SK-N-SH (cell line): Measurements from ENCODE around the gene RAD51B. TPM values are rescaled to one million over a fixed set of nuclear protein-coding genes. Genes with fewer than 3 reads are reported as not detected.

Experiments
- CTCF ChIA-PET: fragments of 300-600, 350-600 bp; formaldehyde crosslinking; extraction: SDS; loops from one replicate; lab custom pipeline; 2021; lab: Yijun Ruan, JAX
- POLR2A ChIA-PET: fragments of 350-600 bp; sonication (Branson Sonifier 250); formaldehyde crosslinking; extraction: SDS; loops from one replicate; lab custom pipeline; 2020; ENCODE audit warnings: antibody characterized with exemption, inconsistent platforms; lab: Yijun Ruan, JAX
- DNase-seq: peaks from one replicate; pipeline ENCODE4 v3.0.0; 2012
- H2AFZ ChIP-seq: fragments of 200-600 bp; sonication (generic); 2 replicates; pipeline ENCODE4 v1.8.1; 2016; ENCODE audit warnings: antibody characterized with exemption, mild to moderate bottlenecking, low read depth
- H3F3A ChIP-seq: fragments of 200-600 bp; sonication (generic); replicated peaks from 2 replicates; pipeline ENCODE3; 2016; ENCODE audit warnings: antibody characterized with exemption, mild to moderate bottlenecking; ENCODE audit not compliant: insufficient read depth
- H3K27ac ChIP-seq, 2 experiments: fragments of 200-500 bp in 1 of 2; fragments of 200-600 bp in 1 of 2; sonication (Bioruptor generic) in 1 of 2; sonication (generic), shearing (Covaris generic) in 1 of 2; 2 replicates each; pipeline versions ENCODE4 v1.5.1 to v1.6.1; 2014 to 2016; ENCODE audit warnings: low read depth in 2 of 2, inconsistent platforms in 1 of 2, low read length in 1 of 2, mild to moderate bottlenecking in 1 of 2, mixed read lengths in 1 of 2
- H3K27me3 ChIP-seq: fragments of 200-600 bp; sonication (generic), shearing (Covaris generic); 2 replicates; pipeline ENCODE4 v1.6.1; 2016; ENCODE audit warnings: mixed run types; ENCODE audit not compliant: insufficient read depth
- H3K36me3 ChIP-seq, 2 experiments: fragments of 200-500 bp in 1 of 2; fragments of 200-600 bp in 1 of 2; sonication (Bioruptor generic) in 1 of 2; sonication (generic) in 1 of 2; replicated peaks in 1 of 2; 2 replicates each; pipeline versions ENCODE3 to v1.5.1; 2014 to 2016; ENCODE audit warnings: low read length in 1 of 2, mild to moderate bottlenecking in 1 of 2; ENCODE audit not compliant: insufficient read depth in 2 of 2, control insufficient read depth in 1 of 2
- H3K4me1 ChIP-seq, 2 experiments: fragments of 200-500 bp in 1 of 2; fragments of 200-600 bp in 1 of 2; sonication (Bioruptor generic) in 1 of 2; sonication (generic), shearing (Covaris generic) in 1 of 2; 2 replicates each; pipeline versions ENCODE4 v1.5.1 to v1.6.1; 2014 to 2016; ENCODE audit warnings: low read depth in 1 of 2, low read length in 1 of 2, mixed run types in 1 of 2; ENCODE audit not compliant: insufficient read depth in 2 of 2, control insufficient read depth in 1 of 2
- H3K4me2 ChIP-seq: fragments of 200-600 bp; sonication (generic), shearing (Covaris generic); 2 replicates; pipeline ENCODE4 v1.6.1; 2017; ENCODE audit warnings: mixed run types
- H3K4me3 ChIP-seq, 2 experiments: fragments of 200-500 bp in 1 of 2; fragments of 200-600 bp in 1 of 2; sonication (Bioruptor generic) in 1 of 2; sonication (generic), shearing (Covaris generic) in 1 of 2; 2 replicates each; pipeline versions ENCODE4 v1.5.1 to v1.8.1; 2014 to 2016; ENCODE audit warnings: low read depth in 2 of 2, inconsistent platforms in 1 of 2, low read length in 1 of 2, mild to moderate bottlenecking in 1 of 2, mixed read lengths in 1 of 2, moderate library complexity in 1 of 2
- H3K79me2 ChIP-seq: fragments of 200-600 bp; sonication (generic); 2 replicates; pipeline ENCODE4 v1.8.1; 2017; ENCODE audit warnings: mild to moderate bottlenecking; ENCODE audit not compliant: insufficient read depth
- H3K9ac ChIP-seq: fragments of 200-600 bp; sonication (generic); 2 replicates; pipeline ENCODE4 v1.6.1; 2017; ENCODE audit warnings: mixed run types
- H3K9me2 ChIP-seq: fragments of 200-600 bp; sonication (generic); 2 replicates; pipeline ENCODE4 v1.6.1; 2017; ENCODE audit warnings: mixed run types
- H3K9me3 ChIP-seq: fragments of 200-600 bp; sonication (generic); 2 replicates; pipeline ENCODE4 v1.6.1; 2017; ENCODE audit warnings: mixed run types, mild to moderate bottlenecking, moderate library complexity
- H4K20me1 ChIP-seq: fragments of 200-600 bp; sonication (generic); 2 replicates; pipeline ENCODE4 v1.6.1; 2017; ENCODE audit warnings: mild to moderate bottlenecking, mixed run types; ENCODE audit not compliant: insufficient read depth
- ELF1 ChIP-seq: IDR thresholded peaks from 2 replicates; pipeline ENCODE4 v1.4.0; 2012
- FOXJ3 ChIP-seq: sonication (generic); formaldehyde crosslinking; IDR thresholded peaks from 2 replicates; pipeline ENCODE4 v1.5.1; 2020; ENCODE audit warnings: mild to moderate bottlenecking, missing genetic modification reagents
- FOXM1 ChIP-seq: IDR thresholded peaks from 2 replicates; pipeline ENCODE4 v1.4.0; 2012; ENCODE audit warnings: low read depth, mild to moderate bottlenecking
- JUND ChIP-seq: IDR thresholded peaks from 2 replicates; pipeline ENCODE4 v1.4.0; 2012
- NRF1 ChIP-seq: IDR thresholded peaks from 2 replicates; pipeline ENCODE4 v1.6.1; 2012; ENCODE audit warnings: low read depth, mild to moderate bottlenecking, low read length
- PBX3 ChIP-seq: IDR thresholded peaks from 2 replicates; pipeline ENCODE4; 2012
- RCOR1 ChIP-seq: fragments of 150-350 bp; IDR thresholded peaks from 2 replicates; pipeline ENCODE4 v1.6.1; 2017; ENCODE audit warnings: antibody characterized with exemption, low read length
- RFX5 ChIP-seq: IDR thresholded peaks from 2 replicates; pipeline ENCODE4 v1.6.1; 2012; ENCODE audit warnings: mild to moderate bottlenecking, improper control_type of control experiment, low read length
- RXRA ChIP-seq: IDR thresholded peaks from 2 replicates; pipeline ENCODE4 v1.4.0; 2012; ENCODE audit warnings: low read depth, mild to moderate bottlenecking, borderline replicate concordance
- SIN3A ChIP-seq: IDR thresholded peaks from 2 replicates; pipeline ENCODE4 v1.6.1; 2012; ENCODE audit warnings: low read depth, mild to moderate bottlenecking, low read length, moderate library complexity, borderline replicate concordance
- TEAD4 ChIP-seq: IDR thresholded peaks from 2 replicates; pipeline ENCODE4 v1.4.0; 2012; ENCODE audit warnings: mild to moderate bottlenecking, borderline replicate concordance; ENCODE audit not compliant: insufficient read depth
- YY1 ChIP-seq: IDR thresholded peaks from 2 replicates; pipeline ENCODE4 v1.4.0; 2012; ENCODE audit warnings: low read depth, mild to moderate bottlenecking
- WGBS: methylation state at CpG from one replicate; pipeline ENCODE4 v1.1.6; 2017; ENCODE audit warnings: low lambda C conversion rate; 5-methylcytosine and 5-hydroxymethylcytosine counted together
- polyA plus RNA-seq, 3 experiments: library from polyadenylated mRNA; depleted of rRNA; stranded (reverse); fragments of >200 nt; gene quantifications; 2 replicates each; pipeline ENCODE4 v1.2.3, GENCODE V29; 2012
- TF ChIP-seq, protein P1 (sequence below): fragments of 200-600 bp; sonication (generic); IDR thresholded peaks from 2 replicates; pipeline ENCODE4 v1.6.1; 2017; ENCODE audit warnings: antibody characterized with exemption, mild to moderate bottlenecking, moderate library complexity
- TF ChIP-seq, protein P2 (sequence below): IDR thresholded peaks from 2 replicates; pipeline ENCODE4 v1.6.1; 2012; ENCODE audit warnings: mild to moderate bottlenecking, low read depth, low read length, moderate library complexity
- TF ChIP-seq, protein P3 (sequence below): IDR thresholded peaks from 2 replicates; pipeline ENCODE4 v1.4.0; 2012; ENCODE audit warnings: low read depth

Gene RAD51B
- polyA plus RNA-seq, 1 of the 3 experiments (the other 2 are of a cell fraction): 6.0 TPM

GRCh38 chr14:68479247-68479646 is 659.7 kb downstream of the RAD51B start:
- TF ChIP-seq, protein P1, sequence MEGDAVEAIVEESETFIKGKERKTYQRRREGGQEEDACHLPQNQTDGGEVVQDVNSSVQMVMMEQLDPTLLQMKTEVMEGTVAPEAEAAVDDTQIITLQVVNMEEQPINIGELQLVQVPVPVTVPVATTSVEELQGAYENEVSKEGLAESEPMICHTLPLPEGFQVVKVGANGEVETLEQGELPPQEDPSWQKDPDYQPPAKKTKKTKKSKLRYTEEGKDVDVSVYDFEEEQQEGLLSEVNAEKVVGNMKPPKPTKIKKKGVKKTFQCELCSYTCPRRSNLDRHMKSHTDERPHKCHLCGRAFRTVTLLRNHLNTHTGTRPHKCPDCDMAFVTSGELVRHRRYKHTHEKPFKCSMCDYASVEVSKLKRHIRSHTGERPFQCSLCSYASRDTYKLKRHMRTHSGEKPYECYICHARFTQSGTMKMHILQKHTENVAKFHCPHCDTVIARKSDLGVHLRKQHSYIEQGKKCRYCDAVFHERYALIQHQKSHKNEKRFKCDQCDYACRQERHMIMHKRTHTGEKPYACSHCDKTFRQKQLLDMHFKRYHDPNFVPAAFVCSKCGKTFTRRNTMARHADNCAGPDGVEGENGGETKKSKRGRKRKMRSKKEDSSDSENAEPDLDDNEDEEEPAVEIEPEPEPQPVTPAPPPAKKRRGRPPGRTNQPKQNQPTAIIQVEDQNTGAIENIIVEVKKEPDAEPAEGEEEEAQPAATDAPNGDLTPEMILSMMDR: no peak
- TF ChIP-seq PBX3 (no peak), JUND (no peak), YY1 (no peak), RXRA (no peak), RCOR1 (no peak), TEAD4 (no peak), NRF1 (no peak), RFX5 (no peak), FOXJ3 (CRISPR knock-in tag) (no peak), SIN3A (no peak), ELF1 (no peak), FOXM1 (no peak)
- TF ChIP-seq, protein P2, sequence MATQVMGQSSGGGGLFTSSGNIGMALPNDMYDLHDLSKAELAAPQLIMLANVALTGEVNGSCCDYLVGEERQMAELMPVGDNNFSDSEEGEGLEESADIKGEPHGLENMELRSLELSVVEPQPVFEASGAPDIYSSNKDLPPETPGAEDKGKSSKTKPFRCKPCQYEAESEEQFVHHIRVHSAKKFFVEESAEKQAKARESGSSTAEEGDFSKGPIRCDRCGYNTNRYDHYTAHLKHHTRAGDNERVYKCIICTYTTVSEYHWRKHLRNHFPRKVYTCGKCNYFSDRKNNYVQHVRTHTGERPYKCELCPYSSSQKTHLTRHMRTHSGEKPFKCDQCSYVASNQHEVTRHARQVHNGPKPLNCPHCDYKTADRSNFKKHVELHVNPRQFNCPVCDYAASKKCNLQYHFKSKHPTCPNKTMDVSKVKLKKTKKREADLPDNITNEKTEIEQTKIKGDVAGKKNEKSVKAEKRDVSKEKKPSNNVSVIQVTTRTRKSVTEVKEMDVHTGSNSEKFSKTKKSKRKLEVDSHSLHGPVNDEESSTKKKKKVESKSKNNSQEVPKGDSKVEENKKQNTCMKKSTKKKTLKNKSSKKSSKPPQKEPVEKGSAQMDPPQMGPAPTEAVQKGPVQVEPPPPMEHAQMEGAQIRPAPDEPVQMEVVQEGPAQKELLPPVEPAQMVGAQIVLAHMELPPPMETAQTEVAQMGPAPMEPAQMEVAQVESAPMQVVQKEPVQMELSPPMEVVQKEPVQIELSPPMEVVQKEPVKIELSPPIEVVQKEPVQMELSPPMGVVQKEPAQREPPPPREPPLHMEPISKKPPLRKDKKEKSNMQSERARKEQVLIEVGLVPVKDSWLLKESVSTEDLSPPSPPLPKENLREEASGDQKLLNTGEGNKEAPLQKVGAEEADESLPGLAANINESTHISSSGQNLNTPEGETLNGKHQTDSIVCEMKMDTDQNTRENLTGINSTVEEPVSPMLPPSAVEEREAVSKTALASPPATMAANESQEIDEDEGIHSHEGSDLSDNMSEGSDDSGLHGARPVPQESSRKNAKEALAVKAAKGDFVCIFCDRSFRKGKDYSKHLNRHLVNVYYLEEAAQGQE: no peak
- TF ChIP-seq, protein P3, sequence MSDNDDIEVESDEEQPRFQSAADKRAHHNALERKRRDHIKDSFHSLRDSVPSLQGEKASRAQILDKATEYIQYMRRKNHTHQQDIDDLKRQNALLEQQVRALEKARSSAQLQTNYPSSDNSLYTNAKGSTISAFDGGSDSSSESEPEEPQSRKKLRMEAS: no peak
- Histone ChIP-seq H3K27me3 (no peaks in the 10 kb centered on the region), H3K4me3 (no peak overlapping the region), H2AFZ (no peak overlapping the region), H3K9ac (no peak overlapping the region), H4K20me1 (no peaks in the 10 kb centered on the region), H3K9me2 (no peaks in the 10 kb centered on the region), H3K4me2 (no peak overlapping the region), H3K79me2 (no peaks in the 10 kb centered on the region), H3K9me3 (no peaks in the 10 kb centered on the region), H3F3A (no peaks in the 10 kb centered on the region), H3K27ac (no peak overlapping the region), H3K4me1 (peaks cover 6 to 16% of the 10 kb centered on the region in 2 experiments; a peak in 3 of 4 replicates), H3K36me3 (no peaks in the 10 kb centered on the region)
- no peak for DNase-seq
- POLR2A ChIA-PET: no interaction called here
- CTCF ChIA-PET: no interaction called here
- WGBS: 90% methylated on average over 3 of the region's 3 CpGs
